Tibial nerve (tissue), 4 donors: ENCODE results near the gene PSMG2.

Experiments used
- CTCF ChIP-seq, 5 experiments: fragments of 200-600 bp in 3 of 5; fragments of 450-650 bp in 2 of 5; sonication (generic) in 3 of 5; IDR thresholded peaks; one replicate each; pipeline ENCODE4 v1.5.1; 2016 to 2019; ENCODE audit warnings: antibody characterized with exemption in 5 of 5, mild to moderate bottlenecking in 3 of 5, moderate library complexity in 2 of 5
- EP300 ChIP-seq, 2 donors: sonication (generic); formaldehyde crosslinking; IDR thresholded peaks; one replicate each; pipeline ENCODE4 v1.6.1; 2017; ENCODE audit warnings: antibody characterized with exemption in 2 of 2, mild to moderate bottlenecking in 1 of 2
- POLR2A ChIP-seq, 2 donors: fragments of 450-650 bp; IDR thresholded peaks; one replicate each; pipeline ENCODE4 v1.6.1; 2017; ENCODE audit warnings: antibody characterized with exemption in 2 of 2, mild to moderate bottlenecking in 2 of 2, moderate library complexity in 2 of 2

- TF ChIP-seq EP300 (IDR thresholded peaks at IDR 0.05) = no peak
- TF ChIP-seq CTCF (IDR thresholded peaks at IDR 0.05) = no peak
- no peak for TF ChIP-seq POLR2A (IDR thresholded peaks at IDR 0.05)
Observed at GRCh38 chr18:12769644-12770440, 67.0 kb downstream of the PSMG2 start.
